Heart left ventricle (tissue), 13 donors: Measurements from ENCODE around the gene ANKRD2.

ENCODE experiments used
- CTCF ChIP-seq, 12 donors: fragments of 200-600 bp; sonication (generic) in 4 of 12; IDR thresholded peaks; one replicate each; pipeline versions ENCODE4 v1.5.0 to v1.8.0; 2018 to 2022; ENCODE audit warnings: antibody characterized with exemption in 12 of 12, mild to moderate bottlenecking in 5 of 12
- POLR2A ChIP-seq, 2 donors: fragments of 450-650 bp; IDR thresholded peaks; one replicate each; pipeline ENCODE4 v1.6.1; 2017; ENCODE audit warnings: antibody characterized with exemption in 2 of 2, mild to moderate bottlenecking in 2 of 2, moderate library complexity in 2 of 2
- donor health status: ischemic (EF 13 %, LVEDD 7.1; RV severe dilation, severe dysfunction).
- donor health status: DM: no; HTN: yes; CAD: no.
- donor health status: DM: no; HTN: no; CAD: no.
- donor health status: ischemic (EF 25% LVEDD 6.9; RV normal size, moderate dysfunction).
- donor health status: ischemic (EF 25% LVEDD 5.7; RV mildly dilated, moderate dysfunction).
- donor health status: ischemic (EF 35%, LVEDD 5.7; RV mildly dilated, moderate dysfunction).
- donor health status: nonischemic (EF 11% LVEDD 7.7; RV severe dilation, severe dysfunction).
- donor health status: DM: yes; HTN: yes; CAD: no.
- donor health status: PGD.
- donor health status: ischemic (EF 29% LVEDD 5.4; RV normal size, mild dysfunction).
- donor health status: nonischemic (EF 23%, LVEDD 6.1; RV moderate dilation, normal function).

GRCh38 chr10:97532935-97533671 lies 39.5 kb upstream of the ANKRD2 start:
- no peak for TF ChIP-seq CTCF (IDR thresholded peaks at IDR 0.05)
- TF ChIP-seq POLR2A (IDR thresholded peaks at IDR 0.05): no peak
